Stimulated activated CD4-positive, alpha-beta T cell treated with anti-CD3 and anti-CD28 coated beads, Interleukin-2, amount 100 ng/mL, for 48 hours (primary cell): Measurements from ENCODE around the gene HES4.
"Not testable (repeated sequence)": the region's sequence is repeated elsewhere in the genome, so short reads cannot be mapped to it uniquely, and the experiment has no call there.

Experiments
- DNase-seq, 2 donors: peaks; one replicate each; pipeline ENCODE4 v3.0.0-alpha.2; 2020

The HES4 gene

GRCh38 chr1:997993-998744, 1.7 kb downstream of the HES4 start:
- no peak for DNase-seq

- no peak for DNase-seq
These were observed 2.2 kb downstream of the HES4 start for GRCh38 chr1:997713-997992.

- no peak for DNase-seq
These were observed 2.8 kb downstream of the HES4 start for GRCh38 chr1:996851-997712.

GRCh38 chr1:995665-996633, 3.9 kb downstream of the HES4 start:
- no peak for DNase-seq

GRCh38 chr1:994546-994945, 5.4 kb downstream of the HES4 start:
- DNase-seq: not testable (repeated sequence)

- DNase-seq: no peak
These were observed 6.4 kb downstream of the HES4 start for GRCh38 chr1:993379-993995.

- no peak for DNase-seq
These were observed 7.5 kb downstream of the HES4 start for GRCh38 chr1:992362-992761.

GRCh38 chr1:991895-992294, 8.0 kb downstream of the HES4 start:
- no peak for DNase-seq

- DNase-seq: not testable (repeated sequence)
These were observed 8.6 kb downstream of the HES4 start for GRCh38 chr1:991275-991674.

- not testable (repeated sequence) for DNase-seq
These were observed 11.8 kb downstream of the HES4 start for GRCh38 chr1:988061-988460.

GRCh38 chr1:985126-985525, 14.8 kb downstream of the HES4 start:
- no peak for DNase-seq

GRCh38 chr1:984476-984814, 15.5 kb downstream of the HES4 start:
- no peak for DNase-seq

GRCh38 chr1:983798-984475, 16.0 kb downstream of the HES4 start:
- DNase-seq: peak in 1 of 2 donors; percentile 65

GRCh38 chr1:982765-983436, 17.0 kb downstream of the HES4 start:
- DNase-seq: no peak

- no peak for DNase-seq
These were observed 17.8 kb downstream of the HES4 start, which contains the start of gene PERM1 for GRCh38 chr1:981955-982558. Gene PERM1 (minus strand): TSS chr1:982093. CDS start chr1:981029, 1,064 bp downstream.

GRCh38 chr1:981491-981954, 18.4 kb downstream of the HES4 start:
- no peak for DNase-seq

- no peak for DNase-seq
These were observed 19.1 kb downstream of the HES4 start for GRCh38 chr1:980602-981395.

GRCh38 chr1:980137-980571, 19.7 kb downstream of the HES4 start:
- no peak for DNase-seq

- no peak for DNase-seq
These were observed 20.2 kb downstream of the HES4 start for GRCh38 chr1:979744-980072.
